ENCODE measurements around the gene VEZF1. TPM values are rescaled to one million over a fixed set of nuclear protein-coding genes. Genes with fewer than 3 reads are reported as not detected.
A peak's percentile ranks its signal among the peaks of the same experiment; 100 is the strongest.

Gene VEZF1
- polyA plus RNA-seq, 2 of the 4 experiments (the other 2 are of a cell fraction) = 50.3 to 57.7 TPM

GRCh38 chr17:57948169-57948554, 39.9 kb downstream of the VEZF1 start:
- CTCF ChIA-PET = interaction anchor here (0.7 to 26.8 kb wide), 20 partner anchors 2 to 115 kb away, joined by 3 to 386 read pairs (median 16); partner anchors contain the start of genes CUEDC1 and VEZF1
- 0% methylated on average over 5 of the region's 5 CpGs for WGBS (ENCODE audit: missing lambda C conversion rate)
- Histone ChIP-seq H3K27ac (peak overlapping the region; percentile 93 to 100), H3K9me3 (no peaks in the 10 kb centered on the region), H3K4me1 (peaks cover 94% of the 10 kb centered on the region), H3K4me3 (peak overlapping the region; percentile 7; the same call in 2 of the 3 replicates), H3K4me2 (peak overlapping the region; percentile 96)
- POLR2A ChIA-PET = interaction anchor here (0.9 to 3.0 kb wide), 17 partner anchors 11 to 98 kb away, joined by 3 to 23 read pairs (median 8); partner anchors contain the start of genes MRPS23, SRSF1 and VEZF1
- DNase-seq (ENCODE audit: low read depth in 1 of 2, low spot score in 1 of 2) = no peak
- no peak for FAIRE-seq
- ATAC-seq = peak; percentile 21 to 27
- TF ChIP-seq POLR2A (IDR thresholded peaks at IDR 0.05; ENCODE audit: low read length) (no peak), POLR2AphosphoS2 (conservative IDR thresholded peaks at IDR 0.05; ENCODE audit: low read length) (no peak), NFE2L2 (conservative IDR thresholded peaks at IDR 0.05; ENCODE audit: low read length) (no peak), HDAC2 (IDR thresholded peaks at IDR 0.05) (no peak), HOXB13 (CRISPR knock-in tag; IDR thresholded peaks at IDR 0.05; ENCODE audit: low read depth) (peak; percentile 35; the same call in 1 of the 2 replicates), HOXB5 (CRISPR knock-in tag; IDR thresholded peaks at IDR 0.05) (no peak), ATOH8 (CRISPR knock-in tag; IDR thresholded peaks at IDR 0.05; ENCODE audit: low read depth) (peak; percentile 35; the same call in 1 of the 2 replicates)

- Histone ChIP-seq H3K9me3 (no peaks in the 10 kb centered on the region), H3K4me2 (peak overlapping the region; percentile 96), H3K4me1 (peaks cover 91% of the 10 kb centered on the region), H3K4me3 (peak overlapping the region; percentile 34), H3K27ac (peak overlapping the region; percentile 93 to 100)
- ATAC-seq (no peak), FAIRE-seq (no peak), DNase-seq (ENCODE audit: low read depth in 1 of 2, low spot score in 1 of 2) (no peak)
- 74% methylated on average over 9 of the region's 9 CpGs for WGBS (ENCODE audit: missing lambda C conversion rate)
- POLR2A ChIA-PET = interaction anchor here (0.6 to 3.0 kb wide), 15 partner anchors 9 to 97 kb away, joined by 3 to 13 read pairs (median 6); partner anchors contain the start of genes MRPS23 and SRSF1
- TF ChIP-seq HMGXB4 (CRISPR knock-in tag; IDR thresholded peaks at IDR 0.05; ENCODE audit: borderline replicate concordance) (no peak), HES2 (IDR thresholded peaks at IDR 0.05) (no peak), RCOR1 (IDR thresholded peaks at IDR 0.05; ENCODE audit: low read depth, low read length) (no peak), JUN (IDR thresholded peaks at IDR 0.05) (no peak), PBX3 (IDR thresholded peaks at IDR 0.05) (no peak), CBX2 (IDR thresholded peaks at IDR 0.05; ENCODE audit: borderline replicate concordance, low read depth) (no peak), BHLHE40 (IDR thresholded peaks at IDR 0.05; ENCODE audit: low read depth, low read length) (no peak), CTCF (IDR thresholded peaks at IDR 0.05) (no peak), E2F6 (IDR thresholded peaks at IDR 0.05; ENCODE audit: borderline replicate concordance, low read depth) (no peak), JUNB (IDR thresholded peaks at IDR 0.05) (no peak), RAD21 (conservative IDR thresholded peaks at IDR 0.05 in 1 of 2, IDR thresholded peaks at IDR 0.05 in 1 of 2) (no peak)
- CTCF ChIA-PET = interaction anchor here (0.8 to 26.8 kb wide), 19 partner anchors 2 to 166 kb away, joined by 3 to 386 read pairs (median 13); partner anchors contain the start of genes CUEDC1 and VEZF1
Measured at GRCh38 chr17:57947369-57947768, 40.7 kb downstream of the VEZF1 start.

Measured in A549 (cell line).